ENCODE data around the gene MEAF6. TPM values are rescaled to one million over a fixed set of nuclear protein-coding genes. Genes with fewer than 3 reads are reported as not detected.

MEAF6 gene
- polyA plus RNA-seq, 6 donors from 2014 or later, result 137 to 208 (median 175) TPM

DNA sequence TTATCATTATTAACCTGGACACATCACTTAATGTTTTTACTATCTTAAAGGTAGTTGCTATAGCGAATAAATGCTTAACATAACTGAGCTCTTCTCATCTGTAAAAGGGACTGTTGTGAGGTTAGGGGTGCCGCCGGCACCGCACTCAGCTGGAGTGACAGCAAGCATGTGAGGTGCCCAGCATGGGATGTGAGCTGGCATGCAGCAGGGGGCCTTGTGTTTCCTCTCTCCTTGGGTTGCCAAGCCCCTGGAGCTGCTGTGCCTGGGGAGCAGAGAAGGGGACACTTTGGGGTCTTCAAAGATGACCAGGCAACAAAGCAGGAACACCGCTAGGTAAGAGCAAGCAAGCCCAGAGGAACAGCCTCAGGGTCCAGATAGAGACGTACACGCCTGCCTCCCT is 42.3 kb downstream of the MEAF6 start:
- Mint-ChIP-seq H3K9me3 (no peaks in the 10 kb centered on the region), H3K4me1 (peaks cover 27 to 40% (median 38%) of the 10 kb centered on the region in 3 donors), H3K4me3 (peak overlapping the region in 4 of 8 donors; percentile 21 to 96 (median 49)), H3K27me3 (peaks cover 0 to 24% (median 9%) of the 10 kb centered on the region in 3 donors), H3K27ac (peak overlapping the region in 3 of 6 donors; percentile 36 to 90 (median 67)), H3K36me3 (no peaks in the 10 kb centered on the region)
- DNase-seq (no peak), ATAC-seq (ENCODE audit: low read depth in 2 of 2) (no peak)

DNA sequence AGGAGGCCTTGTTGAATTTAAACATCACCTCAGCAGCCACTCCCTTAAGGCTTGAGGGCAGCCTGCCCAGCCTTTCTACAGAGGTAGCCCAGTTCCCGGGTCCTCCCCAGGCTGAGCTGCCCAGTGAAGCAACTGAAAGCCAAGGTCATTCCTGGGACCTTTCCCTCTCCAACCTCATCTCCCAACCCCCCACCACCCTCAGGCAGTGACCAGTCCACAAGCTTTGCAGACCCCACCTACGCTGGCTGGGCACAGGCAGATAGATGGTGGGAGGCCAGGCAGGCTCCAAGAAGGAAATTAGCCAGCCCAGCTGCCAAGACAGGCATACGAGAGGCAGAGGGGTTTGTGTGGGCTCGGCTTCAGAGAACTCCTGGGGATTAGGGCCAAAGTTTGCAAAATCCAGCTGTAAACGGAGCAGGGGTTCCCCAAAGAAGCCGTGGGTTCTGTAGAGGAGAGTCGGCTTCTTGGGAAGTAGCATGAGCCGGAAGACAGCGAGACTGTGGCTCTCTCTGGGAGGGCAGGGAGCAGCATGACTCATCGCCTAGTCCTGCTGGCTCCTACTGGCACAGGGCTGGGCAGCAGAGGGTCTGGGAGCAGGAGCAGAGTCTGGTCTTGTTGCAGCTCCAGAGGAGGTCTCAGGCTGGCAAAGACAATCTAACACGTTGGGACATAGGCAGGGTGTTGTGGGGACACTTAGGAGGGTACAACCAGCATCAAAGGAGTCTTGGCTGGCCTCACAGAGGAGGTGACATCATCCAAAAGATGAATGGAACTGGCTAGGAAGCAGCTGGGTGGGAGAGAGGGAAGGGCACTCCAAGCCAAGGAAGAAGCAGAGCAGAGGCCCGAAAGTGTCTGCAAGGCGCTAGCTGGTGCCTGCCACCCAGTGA is 43.0 kb downstream of the MEAF6 start:
- no peak for DNase-seq
- Mint-ChIP-seq H3K27ac (peak overlapping the region in 3 of 6 donors; percentile 54 to 90 (median 62)), H3K4me3 (peak overlapping the region in 2 of 8 donors; percentile 39 to 96), H3K4me1 (peaks cover 23 to 34% (median 33%) of the 10 kb centered on the region in 3 donors), H3K27me3 (peaks cover 0 to 24% (median 9%) of the 10 kb centered on the region in 3 donors), H3K36me3 (no peaks in the 10 kb centered on the region), H3K9me3 (no peaks in the 10 kb centered on the region)
- ATAC-seq (ENCODE audit: low read depth in 2 of 2), result no peak

DNA sequence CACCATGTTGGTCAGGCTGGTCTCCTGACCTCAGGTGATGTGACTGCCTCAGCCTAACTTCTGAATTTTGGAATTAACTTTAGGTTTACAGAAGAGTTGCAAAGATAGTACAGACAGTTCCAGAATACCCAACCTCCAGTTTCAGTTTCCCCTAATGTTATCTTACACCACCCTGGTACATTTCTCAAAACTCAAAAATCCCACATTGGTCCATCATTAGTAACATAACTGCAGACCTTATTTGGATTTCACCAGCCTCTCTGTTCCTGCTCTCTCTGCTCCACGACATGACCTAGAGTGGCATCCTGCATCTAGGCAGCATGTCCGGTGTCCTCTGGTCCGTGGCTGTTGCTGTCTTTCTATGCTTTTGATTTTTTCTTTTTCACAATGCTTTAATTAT is 45.2 kb downstream of the MEAF6 start:
- H3K4me3 Mint-ChIP-seq, result no peak overlapping the region
- no peaks in the 10 kb centered on the region for H3K9me3 Mint-ChIP-seq
- no peak for ATAC-seq (ENCODE audit: low read depth in 2 of 2)
- no peaks in the 10 kb centered on the region for H3K36me3 Mint-ChIP-seq
- peak overlapping the region in 1 of 6 donors; percentile 44 for H3K27ac Mint-ChIP-seq
- H3K27me3 Mint-ChIP-seq, result peaks cover 0 to 24% (median 9%) of the 10 kb centered on the region in 3 donors
- DNase-seq, result no peak
- H3K4me1 Mint-ChIP-seq, result peaks cover 14 to 29% (median 26%) of the 10 kb centered on the region in 3 donors

DNA sequence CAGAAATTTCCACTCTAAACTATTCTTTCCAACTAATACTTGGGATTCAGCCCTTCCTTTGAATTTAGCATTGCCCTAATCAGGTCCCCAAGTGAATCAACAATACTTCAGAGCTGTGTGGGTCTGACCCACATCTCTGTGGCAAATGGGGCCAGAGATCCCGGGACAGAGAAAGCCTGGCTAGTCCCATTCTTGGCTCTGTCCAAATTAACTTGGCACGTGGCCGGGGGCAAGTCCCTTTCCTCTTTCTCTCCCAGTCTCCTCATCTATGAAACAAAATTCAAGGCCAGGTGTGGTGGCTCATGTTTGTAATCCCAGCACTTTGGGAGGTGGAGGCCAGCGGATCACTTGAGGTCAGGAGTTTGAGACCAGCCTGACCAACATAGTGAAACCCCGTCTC is 46.5 kb downstream of the MEAF6 start:
- Mint-ChIP-seq H3K27me3 (peaks cover 0 to 24% (median 9%) of the 10 kb centered on the region in 3 donors), H3K9me3 (no peaks in the 10 kb centered on the region), H3K27ac (no peak overlapping the region), H3K4me3 (no peak overlapping the region), H3K36me3 (no peaks in the 10 kb centered on the region), H3K4me1 (peaks cover 6 to 18% (median 16%) of the 10 kb centered on the region in 3 donors)
- DNase-seq (no peak), ATAC-seq (ENCODE audit: low read depth in 2 of 2) (no peak)

DNA sequence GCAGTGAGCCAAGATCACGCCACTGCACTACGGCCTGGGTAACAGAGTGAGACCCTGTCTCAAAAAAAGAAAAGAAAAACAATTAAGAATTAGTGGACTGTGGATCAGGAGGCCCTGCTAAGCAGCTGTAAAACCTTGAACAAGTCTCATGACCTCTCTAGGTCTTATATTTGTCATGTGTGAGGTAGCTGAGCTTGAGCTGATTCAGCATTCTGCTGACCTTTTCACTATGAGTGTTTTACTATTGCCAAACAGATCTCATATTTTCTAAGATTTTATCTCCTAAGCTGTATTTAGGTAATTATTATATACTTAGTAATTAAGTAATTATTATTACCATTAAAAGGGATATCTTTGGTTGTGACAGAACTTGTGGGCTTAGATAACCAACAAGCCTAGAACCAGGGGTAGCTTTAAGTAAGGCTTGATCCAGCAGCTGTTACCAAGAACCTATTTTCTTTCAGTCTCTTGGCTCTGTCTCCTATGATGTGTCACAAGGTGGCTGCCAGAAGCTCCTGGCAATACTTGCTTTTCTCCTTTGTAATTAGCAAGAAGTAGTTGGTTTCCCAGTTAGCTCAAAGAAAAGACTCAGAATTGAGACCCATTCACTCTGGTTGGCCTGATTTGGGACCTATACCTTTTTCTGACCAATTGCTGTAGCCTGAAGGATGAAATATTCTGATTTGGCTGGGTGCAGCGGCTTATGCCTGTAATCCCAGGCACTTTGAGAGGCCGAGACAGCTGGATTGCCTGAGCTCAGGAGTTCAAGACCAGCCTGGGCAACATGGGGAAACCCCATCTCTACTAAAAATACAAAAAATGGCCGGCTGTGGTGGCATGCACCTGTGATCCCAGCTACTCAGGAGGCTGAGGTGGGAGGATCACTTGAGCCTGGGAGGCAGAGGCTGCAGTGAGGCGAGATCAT is 48.7 kb downstream of the MEAF6 start:
- Mint-ChIP-seq H3K4me1 (no peaks in the 10 kb centered on the region), H3K36me3 (no peaks in the 10 kb centered on the region), H3K27ac (no peak overlapping the region)

DNA sequence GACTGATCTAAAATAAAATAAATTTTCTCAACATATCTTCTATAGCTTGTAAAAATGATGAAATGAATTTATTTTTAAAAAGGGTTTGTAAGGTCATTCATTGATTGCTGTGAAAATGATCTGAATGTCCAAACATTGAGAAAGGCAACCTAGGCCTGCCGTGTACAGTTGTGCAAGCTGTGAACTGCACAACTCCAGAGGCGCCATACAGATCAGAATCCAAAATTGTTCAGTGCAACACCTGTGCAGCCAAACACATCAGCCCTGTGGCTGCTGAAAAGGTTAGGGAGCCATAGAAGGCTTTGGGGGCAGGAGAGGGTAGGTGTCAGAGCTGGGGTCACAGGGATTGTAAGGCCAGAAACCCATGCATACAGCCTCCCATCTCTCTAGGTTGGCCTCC is 50.1 kb downstream of the MEAF6 start:
- H3K4me3 Mint-ChIP-seq, result no peak overlapping the region
- H3K9me3 Mint-ChIP-seq, result no peaks in the 10 kb centered on the region
- H3K4me1 Mint-ChIP-seq, result no peaks in the 10 kb centered on the region
- H3K36me3 Mint-ChIP-seq, result no peaks in the 10 kb centered on the region
- DNase-seq, result no peak
- H3K27ac Mint-ChIP-seq, result no peak overlapping the region
- no peak for ATAC-seq (ENCODE audit: low read depth in 2 of 2)
- H3K27me3 Mint-ChIP-seq, result peaks cover 0 to 3% (median 0%) of the 10 kb centered on the region in 3 donors

More for the DNA sequence above, 48.7 kb downstream of the MEAF6 start:
- ATAC-seq (ENCODE audit: low read depth in 2 of 2), result no peak
- Mint-ChIP-seq H3K4me3 (no peak overlapping the region), H3K27me3 (peaks cover 0 to 11% (median 0%) of the 10 kb centered on the region in 3 donors), H3K9me3 (no peaks in the 10 kb centered on the region)
- DNase-seq, result no peak

DNA sequence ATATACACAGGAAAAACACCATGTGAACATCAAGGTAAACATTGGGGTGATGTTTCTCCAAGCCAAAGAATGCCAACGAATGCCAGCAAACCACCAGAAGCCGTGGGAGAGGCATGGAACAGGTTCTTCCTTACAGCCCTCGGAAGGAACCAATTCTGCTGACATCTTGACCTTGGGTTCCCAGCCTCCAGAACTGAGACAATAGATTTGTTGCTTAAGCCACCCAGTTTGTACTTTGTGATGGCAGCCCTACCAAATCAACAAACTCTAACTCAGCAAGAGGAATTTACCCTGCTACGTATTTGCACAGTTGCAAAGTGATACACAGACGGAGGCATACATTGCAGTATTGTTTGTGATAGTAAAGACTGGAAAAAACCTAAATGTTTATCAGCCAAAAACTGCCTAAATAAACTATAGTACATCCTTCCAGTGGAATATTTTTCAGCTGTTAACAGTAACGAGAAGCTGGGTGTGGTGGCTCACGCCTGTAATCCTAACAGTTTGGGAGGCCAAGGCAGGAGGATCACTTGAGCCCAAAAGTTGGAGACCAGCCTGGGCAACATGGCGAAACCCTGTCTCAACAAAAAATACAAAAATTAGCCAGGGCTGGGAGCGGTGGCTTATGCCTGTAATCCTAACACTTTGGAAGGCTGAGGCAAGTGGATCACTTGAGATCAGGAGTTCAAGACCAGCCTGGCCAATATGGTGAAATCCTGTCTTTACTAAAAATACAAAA is 52.7 kb downstream of the MEAF6 start:
- no peaks in the 10 kb centered on the region for H3K9me3 Mint-ChIP-seq
- peaks cover 0 to 1% (median 0%) of the 10 kb centered on the region in 3 donors for H3K4me1 Mint-ChIP-seq
- DNase-seq, result no peak
- H3K27ac Mint-ChIP-seq, result no peak overlapping the region
- H3K27me3 Mint-ChIP-seq, result peaks cover 0 to 5% (median 0%) of the 10 kb centered on the region in 3 donors
- H3K4me3 Mint-ChIP-seq, result no peak overlapping the region
- no peak for ATAC-seq (ENCODE audit: low read depth in 2 of 2)
- H3K36me3 Mint-ChIP-seq, result no peaks in the 10 kb centered on the region

DNA sequence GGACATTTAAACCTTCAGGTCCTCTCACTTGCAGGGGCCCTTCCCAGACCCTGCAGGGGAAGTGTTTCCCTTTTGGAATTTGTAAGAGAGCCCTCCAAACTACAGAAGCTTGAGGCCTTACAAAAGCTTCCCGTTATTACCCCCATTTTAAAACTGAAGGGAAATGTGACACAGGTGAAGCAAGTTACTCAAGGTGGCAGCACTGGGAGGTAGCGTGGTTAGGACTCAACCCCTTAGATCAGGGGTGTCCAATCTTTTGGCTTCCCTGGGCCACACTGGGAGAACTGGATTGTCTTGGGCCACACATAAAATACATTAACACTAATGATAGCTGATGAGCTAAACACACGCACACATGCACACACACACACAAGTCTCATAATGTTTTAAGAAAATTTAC is 56.0 kb downstream of the MEAF6 start:
- DNase-seq, result no peak
- Mint-ChIP-seq H3K27me3 (peaks cover 0 to 14% (median 0%) of the 10 kb centered on the region in 3 donors), H3K4me1 (peaks cover 7 to 8% (median 8%) of the 10 kb centered on the region in 3 donors)

DNA sequence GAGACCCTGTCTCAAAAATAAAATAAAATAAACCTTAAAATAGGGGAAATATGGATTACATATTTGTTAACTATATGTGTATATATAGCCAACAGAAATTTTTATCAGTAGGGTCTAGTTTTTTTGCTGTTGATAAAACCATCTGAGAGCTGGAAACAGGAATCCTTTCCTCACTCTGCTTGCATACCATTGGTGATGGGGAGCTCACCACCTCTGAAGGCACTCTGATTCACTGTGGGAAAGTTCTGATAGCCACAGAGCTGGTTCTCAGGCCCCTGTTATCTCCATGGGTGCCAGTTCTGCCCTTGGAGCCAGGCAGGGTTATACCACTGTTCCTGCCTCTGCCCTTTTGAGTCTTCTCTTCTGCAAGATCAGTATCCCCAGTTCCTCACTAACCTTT is 58.0 kb downstream of the MEAF6 start:
- Mint-ChIP-seq H3K4me3 (no peak overlapping the region), H3K4me1 (peaks cover 7 to 8% (median 8%) of the 10 kb centered on the region in 3 donors), H3K27ac (no peak overlapping the region), H3K9me3 (no peaks in the 10 kb centered on the region), H3K27me3 (peaks cover 0 to 14% (median 0%) of the 10 kb centered on the region in 3 donors), H3K36me3 (no peaks in the 10 kb centered on the region)
- DNase-seq (no peak), ATAC-seq (ENCODE audit: low read depth in 2 of 2) (no peak)

More for the DNA sequence above, 56.0 kb downstream of the MEAF6 start:
- no peak for ATAC-seq (ENCODE audit: low read depth in 2 of 2)
- H3K4me3 Mint-ChIP-seq, result no peak overlapping the region
- H3K9me3 Mint-ChIP-seq, result no peaks in the 10 kb centered on the region
- H3K27ac Mint-ChIP-seq, result peak overlapping the region in 1 of 6 donors; percentile 60
- no peaks in the 10 kb centered on the region for H3K36me3 Mint-ChIP-seq

DNA sequence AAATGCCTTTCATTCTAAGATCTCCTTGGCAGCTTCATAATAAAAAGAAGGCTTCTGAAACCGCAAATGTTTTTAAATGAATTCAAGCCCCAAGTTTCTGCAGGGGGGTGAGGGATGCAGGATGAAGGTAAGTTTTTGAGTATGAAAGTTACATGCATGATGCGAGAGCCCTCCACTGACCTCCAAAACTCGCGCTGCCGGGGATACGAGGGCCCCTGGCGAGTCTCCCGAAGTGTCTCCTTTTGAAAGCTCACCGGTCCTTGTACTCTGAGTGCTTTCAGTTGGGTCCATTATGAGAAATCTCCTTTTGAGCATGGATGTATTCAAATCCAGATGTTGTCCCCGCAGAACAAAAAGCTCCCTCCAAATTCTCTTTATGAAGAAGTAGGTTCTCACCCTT is 59.0 kb downstream of the MEAF6 start:
- H3K4me3 Mint-ChIP-seq, result no peak overlapping the region
- peaks cover 7 to 8% (median 8%) of the 10 kb centered on the region in 3 donors for H3K4me1 Mint-ChIP-seq
- no peaks in the 10 kb centered on the region for H3K9me3 Mint-ChIP-seq
- H3K36me3 Mint-ChIP-seq, result no peaks in the 10 kb centered on the region
- ATAC-seq (ENCODE audit: low read depth in 2 of 2) (no peak), DNase-seq (no peak)
- H3K27ac Mint-ChIP-seq, result peak overlapping the region in 1 of 6 donors; percentile 43
- peaks cover 0 to 14% (median 0%) of the 10 kb centered on the region in 3 donors for H3K27me3 Mint-ChIP-seq

DNA sequence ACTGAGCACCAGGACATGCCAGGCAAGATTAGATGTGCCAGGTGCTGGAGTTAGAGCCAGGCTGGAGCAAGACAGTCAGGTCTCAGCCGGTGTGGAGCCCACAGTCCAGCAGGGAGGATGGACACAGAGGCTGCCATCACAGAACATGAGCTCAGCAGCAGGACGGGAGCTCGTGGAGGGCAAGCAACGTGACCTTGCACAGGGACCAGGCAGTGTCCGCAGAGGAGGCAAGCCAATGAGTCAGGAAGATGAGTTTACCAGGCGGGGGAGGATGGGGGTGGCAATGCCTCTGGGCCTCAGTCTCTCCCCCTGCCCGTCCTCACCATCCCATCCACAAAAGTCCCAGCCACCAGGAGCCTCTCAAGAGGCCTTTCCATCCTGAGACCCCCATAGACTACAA is 60.9 kb downstream of the MEAF6 start:
- Mint-ChIP-seq H3K4me1 (peaks cover 16 to 21% (median 16%) of the 10 kb centered on the region in 3 donors), H3K9me3 (no peaks in the 10 kb centered on the region), H3K4me3 (no peak overlapping the region), H3K27me3 (peaks cover 0 to 16% (median 0%) of the 10 kb centered on the region in 3 donors), H3K36me3 (no peaks in the 10 kb centered on the region), H3K27ac (no peak overlapping the region)
- ATAC-seq (ENCODE audit: low read depth in 2 of 2), result no peak
- DNase-seq, result no peak

DNA sequence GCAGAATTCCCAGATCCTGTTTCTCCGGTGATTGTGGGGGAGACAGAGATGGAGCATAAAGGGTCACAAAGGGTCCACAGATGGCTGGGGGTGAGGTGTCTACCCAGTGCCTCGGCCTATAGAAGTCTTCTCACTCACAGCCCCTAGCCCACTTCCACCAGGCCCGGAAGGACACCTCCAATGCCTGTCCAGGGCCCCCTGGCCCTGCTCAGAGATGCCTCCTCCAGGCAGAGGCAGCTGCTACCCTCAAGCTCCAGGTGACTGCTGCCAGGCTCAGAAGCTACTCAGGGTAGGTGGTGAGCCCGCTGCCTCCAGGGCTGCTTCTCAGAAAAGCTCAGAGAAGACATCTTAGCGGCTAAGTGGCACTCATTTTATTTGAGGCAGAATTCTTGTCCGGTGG is 62.1 kb downstream of the MEAF6 start:
- peaks cover 16 to 20% (median 16%) of the 10 kb centered on the region in 3 donors for H3K4me1 Mint-ChIP-seq
- no peaks in the 10 kb centered on the region for H3K9me3 Mint-ChIP-seq
- DNase-seq, result no peak
- no peak overlapping the region for H3K4me3 Mint-ChIP-seq
- no peak overlapping the region for H3K27ac Mint-ChIP-seq
- H3K36me3 Mint-ChIP-seq, result no peaks in the 10 kb centered on the region
- peaks cover 0 to 20% (median 0%) of the 10 kb centered on the region in 3 donors for H3K27me3 Mint-ChIP-seq
- no peak for ATAC-seq (ENCODE audit: low read depth in 2 of 2)

Measured in naive B cell (primary cell).